Stimulated activated CD8-positive, alpha-beta memory T cell treated with anti-CD3 and anti-CD28 coated beads, Interleukin-12 subunit alpha, Interleukin-12 subunit beta, amount 100 ng/mL, for 1 hour (primary cell): ENCODE results near the gene PRDM13.
"Not testable (repeated sequence)": the region's sequence is repeated elsewhere in the genome, so short reads cannot be mapped to it uniquely, and the experiment has no call there.

Source experiments
- DNase-seq: peaks from one replicate; pipeline ENCODE4 v3.0.0-alpha.2; 2020; ENCODE audit warnings: low read depth

The PRDM13 gene

DNA sequence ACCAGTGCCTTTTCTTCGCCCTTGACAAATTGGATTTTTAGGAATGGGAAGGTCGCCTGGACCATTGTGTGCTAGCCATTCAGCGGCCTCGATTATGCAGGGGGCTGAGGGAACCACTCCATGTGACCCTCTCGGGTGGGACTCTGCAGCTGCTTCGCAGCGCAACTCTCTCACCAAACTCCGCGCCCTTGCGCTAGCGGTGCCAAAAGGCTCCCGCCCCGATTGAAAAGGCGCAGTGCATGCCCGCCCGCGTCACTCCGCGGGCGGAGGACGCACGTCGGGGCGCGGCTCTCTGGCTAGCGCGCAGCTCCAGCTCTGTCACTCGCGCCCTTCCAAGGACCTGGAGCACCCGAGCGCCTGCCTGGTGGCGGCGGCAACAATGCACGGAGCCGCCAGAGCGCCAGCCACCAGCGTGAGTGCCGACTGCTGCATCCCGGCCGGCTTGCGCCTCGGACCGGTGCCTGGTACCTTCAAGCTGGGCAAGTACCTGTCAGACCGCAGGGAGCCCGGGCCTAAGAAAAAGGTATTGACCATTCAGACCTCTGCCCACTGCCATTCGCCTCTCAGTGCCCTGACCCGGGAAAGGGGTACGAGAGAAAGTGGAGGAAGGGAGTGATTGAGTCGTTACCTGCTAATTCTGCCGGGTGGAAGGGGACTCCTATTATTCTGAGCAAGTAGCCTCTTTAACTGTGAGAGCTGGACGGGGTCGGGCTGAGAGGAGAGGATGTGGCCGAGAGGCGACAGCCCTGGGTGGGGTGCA lies at the start of gene PRDM13:
Gene PRDM13 (plus strand): TSS at position 178 of the 760 bp plus-strand sequence. CDS start 202 bp downstream, at position 380.
- DNase-seq = no peak

- DNase-seq = no peak
These were observed 47.6 kb upstream of the PRDM13 start for GRCh38 chr6:99559057-99559456.

DNA sequence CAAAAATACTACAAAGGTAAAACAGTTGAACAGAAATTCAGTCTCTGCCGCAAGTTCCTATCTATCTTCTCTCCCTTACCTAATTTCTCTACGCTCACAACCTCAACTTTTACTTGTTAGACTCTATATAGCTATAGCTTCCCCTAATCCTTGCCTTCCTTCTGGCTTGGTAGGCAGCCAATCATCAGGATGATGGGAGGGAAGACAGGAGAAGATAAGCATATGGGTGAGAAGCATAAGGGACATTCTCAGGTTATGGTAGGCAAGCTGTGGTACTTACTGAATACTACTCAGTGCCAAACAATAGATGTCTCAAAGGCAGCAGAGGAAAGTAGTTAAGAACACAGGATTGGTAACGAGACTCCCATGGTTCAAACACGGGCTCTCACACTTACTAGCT lies 46.0 kb upstream of the PRDM13 start:
- no peak for DNase-seq

DNA sequence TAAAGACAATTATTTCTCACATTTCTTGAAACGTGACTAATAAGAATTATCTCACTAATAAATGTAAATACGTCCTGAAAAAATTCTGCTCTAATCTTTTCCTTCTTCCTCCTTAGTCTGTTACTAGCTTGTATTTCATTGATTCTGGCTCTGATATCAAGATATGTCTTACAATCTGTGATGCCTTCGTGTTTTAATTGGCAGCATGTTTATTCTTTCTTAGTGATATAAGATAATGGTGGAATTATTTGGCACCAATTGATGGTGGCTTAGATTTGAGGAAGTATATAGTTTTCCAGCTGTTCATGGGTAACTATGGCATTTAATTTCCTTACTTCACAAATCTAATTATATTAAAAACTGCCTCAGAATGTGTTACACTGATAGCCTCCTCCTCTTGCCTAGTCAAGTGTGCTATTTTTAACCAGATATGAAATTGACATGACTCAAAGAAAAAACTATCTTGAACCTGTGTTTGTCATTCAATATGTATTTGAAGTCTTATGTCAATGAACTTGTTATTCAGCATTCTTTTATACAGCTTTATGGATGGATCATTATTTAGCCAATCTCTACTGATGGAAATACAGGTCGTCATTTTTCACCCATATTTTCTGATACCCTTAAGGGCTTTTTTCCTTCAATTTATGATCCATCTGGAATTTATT lies 43.4 kb upstream of the PRDM13 start:
- DNase-seq = no peak

DNA sequence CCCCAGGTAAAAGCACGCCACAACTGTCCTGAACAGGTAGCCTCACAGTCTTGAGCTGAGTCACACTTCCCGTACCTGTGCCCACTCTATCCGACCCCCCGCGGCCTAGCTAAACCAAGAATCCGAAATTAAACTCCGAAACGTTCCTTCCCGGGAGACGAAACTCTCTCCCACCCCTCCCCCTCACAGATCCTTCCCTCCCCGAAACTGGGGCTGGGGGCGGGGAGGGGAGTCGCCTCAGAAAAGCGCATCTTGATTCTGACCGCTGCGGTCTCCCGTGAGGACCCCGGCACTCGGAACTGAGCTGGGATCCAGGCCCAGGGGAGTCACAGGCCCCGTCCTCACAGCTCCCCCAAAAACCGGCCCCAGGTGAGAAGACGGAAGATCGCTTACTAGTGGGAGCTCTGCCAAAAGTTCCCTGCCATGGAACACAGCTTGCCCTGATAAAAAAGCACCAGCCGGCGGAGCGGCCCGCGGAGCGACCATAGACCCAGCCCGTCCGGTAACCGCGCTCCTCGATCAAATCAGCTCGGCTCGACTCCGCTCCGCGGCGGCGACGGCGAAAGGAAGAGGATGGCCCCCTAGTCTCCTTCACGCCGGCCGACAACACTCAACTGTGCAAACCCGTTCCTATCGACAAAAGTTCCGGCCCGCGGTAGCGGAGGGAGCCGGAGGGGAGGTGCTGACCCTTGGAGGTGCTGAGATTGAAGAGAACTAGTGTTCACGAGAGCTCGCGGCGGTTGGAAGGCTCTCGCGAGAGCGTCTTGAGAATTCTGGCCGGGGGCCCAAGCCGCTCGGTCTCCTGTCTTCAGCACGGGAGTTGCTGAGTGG lies 38.3 kb upstream of the PRDM13 start, which contains the start of gene CCNC:
Gene CCNC (minus strand): TSS at position 558 of the 831 bp plus-strand sequence. CDS start 133 bp downstream, at position 425.
- DNase-seq = peak; percentile 81

GRCh38 chr6:99573980-99574617 lies 32.5 kb upstream of the PRDM13 start:
- no peak for DNase-seq

GRCh38 chr6:99575544-99576227 lies 30.9 kb upstream of the PRDM13 start:
- no peak for DNase-seq

- no peak for DNase-seq
These were observed 26.9 kb upstream of the PRDM13 start for GRCh38 chr6:99579781-99580180.

DNA sequence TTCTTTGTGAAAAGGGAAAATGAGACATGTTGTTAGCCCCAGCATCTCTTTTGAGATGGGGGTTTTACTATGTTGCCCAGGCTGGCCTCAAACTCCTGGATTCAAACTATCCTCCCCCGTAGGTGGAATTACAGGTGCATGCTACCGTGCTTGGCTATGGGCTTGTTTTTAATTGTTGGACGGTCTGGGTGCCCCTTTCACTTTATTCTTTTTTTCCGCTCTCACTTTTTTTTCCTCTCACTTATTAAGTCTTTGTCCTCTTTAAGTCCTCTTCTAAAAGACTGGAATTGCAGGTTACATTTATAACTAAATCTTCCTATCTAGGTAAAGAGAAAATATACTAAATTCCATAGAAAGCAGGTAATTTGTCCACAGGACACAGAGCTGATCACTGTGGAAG lies 18.8 kb upstream of the PRDM13 start:
- DNase-seq = no peak

DNA sequence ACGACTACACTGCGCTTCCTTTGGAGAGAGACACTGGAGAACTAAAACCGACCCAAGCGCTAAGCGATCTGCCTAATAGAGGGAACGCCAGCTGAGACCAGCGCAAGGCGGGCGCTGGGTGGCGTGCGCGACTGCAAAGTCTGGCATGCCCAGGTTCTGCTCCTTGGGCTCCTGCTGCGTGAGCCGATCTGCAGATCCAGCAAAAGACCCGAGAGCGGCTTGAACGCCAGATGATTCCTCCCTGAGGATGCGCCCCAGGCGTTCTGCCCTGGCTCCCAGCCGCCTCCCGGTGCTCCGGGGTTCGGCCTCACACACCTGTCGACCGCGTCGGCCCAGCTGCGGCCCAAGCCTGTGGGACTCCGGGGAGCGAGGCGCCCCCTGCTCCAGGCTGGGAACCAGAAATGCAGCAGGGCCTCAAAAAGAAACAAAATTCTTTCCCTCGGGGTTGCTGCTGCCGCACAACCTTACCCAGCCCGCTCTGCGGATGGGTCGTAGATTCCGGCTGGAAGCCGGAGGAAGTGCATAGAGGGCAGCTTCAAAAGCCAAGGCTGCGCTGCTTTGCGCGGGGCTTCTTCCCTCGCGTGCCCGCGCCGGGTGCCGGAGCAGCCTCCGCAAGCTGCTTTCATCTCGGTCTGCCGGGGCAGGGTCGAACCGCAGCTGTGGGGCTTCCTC lies 17.9 kb upstream of the PRDM13 start:
- DNase-seq = peak; percentile 41

GRCh38 chr6:99589290-99589672 lies 17.4 kb upstream of the PRDM13 start:
- no peak for DNase-seq

GRCh38 chr6:99589907-99590493 lies 16.6 kb upstream of the PRDM13 start:
- DNase-seq = no peak

GRCh38 chr6:99590728-99591672 lies 15.6 kb upstream of the PRDM13 start:
- no peak for DNase-seq

DNA sequence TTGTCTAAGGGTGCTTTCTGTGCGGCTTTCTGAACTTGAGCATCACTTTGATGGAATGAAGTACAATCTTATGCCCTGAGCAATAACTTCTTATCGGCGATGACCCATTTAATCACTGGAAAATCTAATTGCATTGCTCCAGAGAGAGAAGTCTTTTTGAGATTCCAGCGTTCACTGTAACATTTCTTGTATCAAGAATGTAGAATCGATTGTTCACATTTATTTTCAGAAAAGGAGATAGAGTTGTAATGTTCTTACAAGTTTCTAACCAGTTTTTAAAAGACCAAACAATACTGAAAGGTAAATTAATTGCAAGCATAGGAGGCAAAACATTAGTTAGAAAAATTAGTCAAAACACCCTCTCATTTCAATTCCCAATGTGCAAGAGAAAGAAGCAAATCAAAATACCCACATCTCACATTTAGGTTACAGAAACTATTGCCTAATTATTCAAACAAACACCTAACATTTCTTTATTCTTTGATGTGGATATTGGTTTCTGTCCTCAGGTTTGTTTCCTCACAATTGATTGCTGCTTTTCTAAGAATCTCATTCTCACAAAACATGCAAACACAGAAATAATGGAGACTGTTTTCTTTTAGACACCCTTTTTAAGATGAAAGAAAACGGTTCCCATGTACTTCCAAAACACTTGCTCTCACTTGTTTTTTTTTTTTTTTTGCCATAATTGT lies 14.8 kb upstream of the PRDM13 start:
- no peak for DNase-seq

- no peak for DNase-seq
These were observed 13.7 kb upstream of the PRDM13 start for GRCh38 chr6:99592900-99593299.

GRCh38 chr6:99594696-99595095 lies 11.9 kb upstream of the PRDM13 start:
- DNase-seq = not testable (repeated sequence)

DNA sequence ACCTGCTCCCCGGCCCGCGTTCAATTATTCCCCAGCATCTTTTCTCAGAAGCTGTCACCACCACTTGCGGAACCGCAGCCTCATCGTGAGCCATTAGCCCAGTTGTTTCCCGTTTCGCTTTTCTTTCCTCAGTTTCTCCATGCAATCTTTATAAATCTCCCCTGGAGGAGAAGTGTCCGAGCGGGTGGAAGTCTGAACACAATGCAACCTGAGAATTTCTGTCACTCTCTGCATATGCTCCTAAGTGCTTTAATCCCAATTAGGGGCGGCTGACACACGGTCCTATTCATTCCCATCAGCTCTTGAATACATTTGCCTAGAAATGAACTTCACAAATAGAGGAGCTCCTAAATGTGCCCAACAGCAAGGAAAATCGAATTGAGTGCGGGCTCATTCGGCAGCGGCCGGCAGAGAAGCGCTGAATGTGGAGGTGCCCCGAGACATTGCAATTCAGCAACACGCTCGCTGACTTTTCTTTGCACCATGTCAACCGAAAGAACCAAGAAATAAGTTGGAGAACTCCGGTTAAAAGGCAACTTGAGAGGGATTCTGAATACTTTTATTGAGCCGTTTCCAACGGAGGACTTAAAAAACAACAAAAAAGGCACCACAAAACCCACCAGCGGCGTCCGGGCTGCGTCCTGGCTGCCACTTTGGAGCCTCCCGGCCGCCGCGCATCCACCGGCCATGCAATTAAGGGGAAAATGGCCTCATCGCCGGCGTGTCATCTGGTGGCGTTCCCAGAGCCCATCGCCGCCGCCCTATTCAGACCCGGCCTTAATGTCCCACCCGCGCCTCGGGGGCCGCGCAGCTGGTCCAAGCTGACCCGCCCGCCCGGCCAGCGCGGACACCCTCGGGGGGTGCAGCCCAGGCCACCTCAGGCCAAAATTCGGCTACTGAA lies 3.9 kb upstream of the PRDM13 start:
- DNase-seq = no peak
